Measurements from ENCODE around the gene RAB5A.
"Not testable (repeated sequence)": the region's sequence is repeated elsewhere in the genome, so short reads cannot be mapped to it uniquely, and the experiment has no call there.

The RAB5A gene

DNA sequence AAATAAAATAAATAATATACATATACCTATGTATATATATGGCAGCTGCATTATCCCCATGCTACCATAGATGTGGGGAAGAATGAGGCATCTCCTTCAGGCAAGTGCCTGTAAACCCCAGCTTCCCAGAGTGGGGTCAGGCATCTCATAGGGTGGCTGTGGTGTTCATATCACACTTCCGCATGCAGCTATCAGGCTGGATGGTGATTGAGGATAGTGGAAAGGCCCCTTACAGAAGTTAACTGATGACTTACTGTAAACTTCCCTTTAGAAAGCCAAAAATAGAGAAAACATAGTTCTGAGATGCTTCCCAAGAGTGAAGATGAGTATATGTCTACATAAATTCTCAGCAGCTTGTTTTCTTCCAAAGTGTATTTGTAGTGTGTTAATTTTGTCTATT is 68.6 kb downstream of the RAB5A start:
- TF ChIP-seq, protein P1, sequence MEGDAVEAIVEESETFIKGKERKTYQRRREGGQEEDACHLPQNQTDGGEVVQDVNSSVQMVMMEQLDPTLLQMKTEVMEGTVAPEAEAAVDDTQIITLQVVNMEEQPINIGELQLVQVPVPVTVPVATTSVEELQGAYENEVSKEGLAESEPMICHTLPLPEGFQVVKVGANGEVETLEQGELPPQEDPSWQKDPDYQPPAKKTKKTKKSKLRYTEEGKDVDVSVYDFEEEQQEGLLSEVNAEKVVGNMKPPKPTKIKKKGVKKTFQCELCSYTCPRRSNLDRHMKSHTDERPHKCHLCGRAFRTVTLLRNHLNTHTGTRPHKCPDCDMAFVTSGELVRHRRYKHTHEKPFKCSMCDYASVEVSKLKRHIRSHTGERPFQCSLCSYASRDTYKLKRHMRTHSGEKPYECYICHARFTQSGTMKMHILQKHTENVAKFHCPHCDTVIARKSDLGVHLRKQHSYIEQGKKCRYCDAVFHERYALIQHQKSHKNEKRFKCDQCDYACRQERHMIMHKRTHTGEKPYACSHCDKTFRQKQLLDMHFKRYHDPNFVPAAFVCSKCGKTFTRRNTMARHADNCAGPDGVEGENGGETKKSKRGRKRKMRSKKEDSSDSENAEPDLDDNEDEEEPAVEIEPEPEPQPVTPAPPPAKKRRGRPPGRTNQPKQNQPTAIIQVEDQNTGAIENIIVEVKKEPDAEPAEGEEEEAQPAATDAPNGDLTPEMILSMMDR (IDR thresholded peaks at IDR 0.05; ENCODE audit: low read depth, low read length), result no peak
- Histone ChIP-seq H3K27ac (no peak overlapping the region), H3K27me3 (ENCODE audit: insufficient read depth, low read depth, severe bottlenecking) (no peaks in the 10 kb centered on the region), H3K4me3 (ENCODE audit: low read depth, low read length) (no peak overlapping the region), H3K9me3 (ENCODE audit: severe bottlenecking) (no peaks in the 10 kb centered on the region), H3K36me3 (no peaks in the 10 kb centered on the region)
- DNase-seq, result no peak

DNA sequence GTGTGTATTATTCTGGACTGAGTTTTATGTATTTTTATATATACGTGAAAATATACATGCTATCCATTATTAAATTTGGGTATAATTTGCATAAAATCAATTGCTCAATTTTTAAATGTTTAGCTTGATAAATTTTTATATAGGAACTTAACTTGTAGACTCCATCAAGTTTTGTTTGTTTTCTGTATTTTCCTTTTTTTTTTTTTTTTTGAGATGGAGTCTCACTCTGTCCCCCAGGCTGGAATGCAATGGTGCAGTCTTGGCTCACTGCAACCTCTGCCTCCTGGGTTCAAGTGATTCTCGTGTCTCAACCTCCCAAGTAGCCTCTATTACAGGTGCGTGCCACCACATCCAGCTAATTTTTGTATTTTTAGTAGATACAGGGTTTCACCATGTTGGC is 69.2 kb downstream of the RAB5A start:
- not testable (repeated sequence) for DNase-seq; H3K36me3 ChIP-seq; H3K9me3 ChIP-seq (ENCODE audit: severe bottlenecking); H3K27ac ChIP-seq; H3K4me3 ChIP-seq (ENCODE audit: low read depth, low read length); H3K27me3 ChIP-seq (ENCODE audit: insufficient read depth, low read depth, severe bottlenecking)

DNA sequence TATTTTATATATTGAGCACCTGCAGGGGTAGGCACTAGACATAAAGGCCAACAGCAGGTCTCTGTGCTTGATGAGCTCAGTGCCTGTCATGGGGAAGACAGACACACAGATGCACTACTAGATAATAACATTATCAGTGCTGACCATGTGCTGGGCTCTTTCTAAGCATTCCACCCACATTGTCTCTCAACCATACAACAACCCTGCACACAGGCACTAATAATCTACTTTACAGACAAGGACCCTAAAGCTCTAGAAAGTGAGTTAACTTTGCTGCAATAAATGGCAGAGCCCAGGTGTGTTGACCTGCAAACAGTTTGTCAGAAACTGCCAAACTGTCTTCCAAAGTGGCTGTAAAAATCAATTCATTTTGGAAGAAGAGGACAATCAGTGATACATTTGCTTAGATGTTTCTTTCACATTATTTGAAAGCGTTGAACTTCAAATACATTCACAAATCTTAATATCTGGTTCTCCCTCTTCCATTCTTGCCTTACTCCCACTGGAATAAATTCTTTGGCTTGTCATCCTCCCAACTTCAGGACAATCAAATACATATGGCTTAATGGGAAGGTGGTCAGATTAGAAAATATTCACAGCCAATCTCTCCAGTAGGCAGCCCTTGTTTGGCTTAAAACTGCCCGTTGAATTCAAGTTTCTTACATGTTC is 76.2 kb downstream of the RAB5A start:
- H3K36me3 ChIP-seq, result no peaks in the 10 kb centered on the region
- H3K27me3 ChIP-seq (ENCODE audit: insufficient read depth, low read depth, severe bottlenecking), result no peaks in the 10 kb centered on the region
- peak overlapping the region; percentile 22 for H3K27ac ChIP-seq
- DNase-seq, result no peak
- H3K4me3 ChIP-seq (ENCODE audit: low read depth, low read length), result no peak overlapping the region
- TF ChIP-seq, protein P1 (IDR thresholded peaks at IDR 0.05; ENCODE audit: low read depth, low read length), result no peak
- no peaks in the 10 kb centered on the region for H3K9me3 ChIP-seq (ENCODE audit: severe bottlenecking)

DNA sequence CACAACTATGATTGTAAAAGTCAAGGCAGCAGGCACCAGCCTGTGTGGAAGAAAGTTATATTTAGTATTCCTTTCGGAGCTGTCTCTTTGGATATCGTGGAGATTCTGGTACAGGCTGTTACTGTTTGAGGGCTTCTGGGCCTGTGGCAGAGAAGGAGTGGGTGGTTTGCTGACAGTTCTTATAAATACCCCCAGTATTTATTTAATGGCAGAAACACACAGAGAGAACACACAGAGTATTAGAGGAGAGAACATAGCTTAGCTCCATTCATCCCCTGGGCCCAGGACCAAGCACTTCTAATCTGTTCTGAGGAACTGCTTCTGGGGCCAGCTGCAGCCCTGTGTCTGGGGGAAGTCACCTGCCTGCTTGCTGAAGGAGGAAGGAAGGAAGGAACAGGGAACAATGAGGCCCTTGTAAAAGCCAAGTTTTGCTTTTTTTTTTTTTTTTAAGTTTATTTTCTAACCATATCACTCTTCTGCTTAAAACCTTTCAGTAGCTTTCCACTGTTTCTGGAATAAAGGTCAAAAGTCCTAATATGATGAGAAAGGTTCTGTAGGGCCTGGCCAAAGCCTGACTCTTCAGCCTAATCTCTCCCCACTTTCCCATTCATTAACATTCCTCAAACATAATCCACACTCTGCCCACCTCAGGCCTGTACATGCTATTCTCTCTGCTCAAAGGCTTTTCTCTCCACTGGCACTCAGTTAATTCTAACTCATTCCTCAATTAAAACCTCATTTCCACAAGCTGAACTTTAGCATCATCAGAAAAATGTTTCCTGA is 76.9 kb downstream of the RAB5A start:
- Histone ChIP-seq H3K9me3 (ENCODE audit: severe bottlenecking) (no peaks in the 10 kb centered on the region), H3K4me3 (ENCODE audit: low read depth, low read length) (no peak overlapping the region), H3K27ac (peak overlapping the region; percentile 22), H3K36me3 (no peaks in the 10 kb centered on the region), H3K27me3 (ENCODE audit: insufficient read depth, low read depth, severe bottlenecking) (no peaks in the 10 kb centered on the region)
- TF ChIP-seq, protein P1 (IDR thresholded peaks at IDR 0.05; ENCODE audit: low read depth, low read length), result no peak
- peak; percentile 35 for DNase-seq

DNA sequence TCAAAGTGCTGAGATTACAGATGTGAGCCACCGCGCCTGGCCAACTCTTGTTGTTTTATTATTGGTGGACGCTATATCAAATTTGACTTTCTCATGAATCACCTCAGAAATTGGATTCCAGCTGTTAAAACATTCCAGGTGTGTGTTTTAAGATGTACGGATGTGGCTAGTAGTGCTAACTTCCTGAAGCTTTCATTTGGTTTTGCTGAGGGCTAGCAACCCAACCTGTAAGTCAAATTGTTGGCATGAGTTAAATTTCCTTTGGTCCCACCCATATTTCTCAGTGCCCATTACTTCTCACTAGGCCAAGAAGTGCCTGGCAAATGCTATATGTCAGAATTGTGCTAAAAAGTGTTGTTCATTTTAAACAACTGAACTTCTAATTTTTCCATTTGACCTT is 80.2 kb downstream of the RAB5A start:
- no peak overlapping the region for H3K4me3 ChIP-seq (ENCODE audit: low read depth, low read length)
- H3K27me3 ChIP-seq (ENCODE audit: insufficient read depth, low read depth, severe bottlenecking), result no peaks in the 10 kb centered on the region
- TF ChIP-seq, protein P1 (IDR thresholded peaks at IDR 0.05; ENCODE audit: low read depth, low read length), result no peak
- H3K9me3 ChIP-seq (ENCODE audit: severe bottlenecking), result no peaks in the 10 kb centered on the region
- H3K27ac ChIP-seq, result no peak overlapping the region
- DNase-seq, result no peak
- H3K36me3 ChIP-seq, result no peaks in the 10 kb centered on the region

DNA sequence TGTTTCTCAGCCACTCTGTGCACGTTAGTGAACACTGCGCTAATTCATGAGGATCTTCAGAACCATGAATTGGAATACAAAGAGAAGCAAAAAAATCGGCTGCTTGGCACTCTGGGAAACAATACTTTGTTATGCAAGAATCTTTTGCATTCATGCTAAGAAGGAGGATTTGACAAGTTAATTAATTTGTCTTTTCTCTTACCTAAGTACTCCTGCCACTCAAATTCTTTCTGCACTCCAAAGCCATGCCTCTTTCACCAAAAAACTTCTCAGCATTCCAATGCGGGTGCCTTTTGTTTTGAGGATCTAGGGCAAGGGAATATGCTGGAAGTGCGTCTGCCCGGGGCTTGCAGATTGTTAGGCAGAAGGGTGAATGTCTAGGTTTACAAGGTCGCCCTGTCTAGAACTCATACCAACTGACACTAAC is 82.0 kb downstream of the RAB5A start:
- no peak overlapping the region for H3K4me3 ChIP-seq (ENCODE audit: low read depth, low read length)
- H3K36me3 ChIP-seq, result no peaks in the 10 kb centered on the region
- TF ChIP-seq, protein P1 (IDR thresholded peaks at IDR 0.05; ENCODE audit: low read depth, low read length), result no peak
- DNase-seq, result no peak
- no peaks in the 10 kb centered on the region for H3K27me3 ChIP-seq (ENCODE audit: insufficient read depth, low read depth, severe bottlenecking)
- H3K9me3 ChIP-seq (ENCODE audit: severe bottlenecking), result no peaks in the 10 kb centered on the region
- H3K27ac ChIP-seq, result no peak overlapping the region

DNA sequence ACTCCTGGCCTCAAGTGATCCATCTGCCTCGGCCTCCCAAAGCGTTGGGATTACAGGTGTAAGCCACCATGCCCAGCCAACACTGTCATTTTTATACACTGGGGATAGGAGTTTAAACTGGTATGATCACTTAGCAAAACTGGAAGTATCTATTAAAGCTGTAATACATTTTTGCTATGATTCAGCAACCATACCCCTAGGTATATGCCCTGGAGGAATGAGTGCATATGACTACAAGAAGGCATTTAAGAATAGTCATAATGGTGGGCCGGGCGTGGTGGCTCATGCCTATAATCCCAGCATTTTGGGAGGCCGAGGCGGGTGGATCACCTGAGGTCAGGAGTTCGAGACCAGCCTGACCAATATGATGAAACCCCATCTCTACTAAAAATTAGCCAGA is 85.0 kb downstream of the RAB5A start:
- DNase-seq; H3K4me3 ChIP-seq (ENCODE audit: low read depth, low read length); H3K27ac ChIP-seq; H3K27me3 ChIP-seq (ENCODE audit: insufficient read depth, low read depth, severe bottlenecking); H3K9me3 ChIP-seq (ENCODE audit: severe bottlenecking); H3K36me3 ChIP-seq: not testable (repeated sequence)
